Activated CD4-positive, alpha-beta T cell treated with anti-CD3 and anti-CD28 coated beads, Interleukin-2, amount 10 ng/mL, durations not matched to agents 7 days and 5 days (primary cell): Measurements from ENCODE around the gene ZNF862. TPM values are rescaled to one million over a fixed set of nuclear protein-coding genes. Genes with fewer than 3 reads are reported as not detected.

Experiments
- CTCF ChIA-PET: fragments of 350-600 bp; sonication (Branson Sonifier 250); formaldehyde crosslinking; loops from one replicate; lab custom pipeline; 2021; ENCODE audit warnings: antibody characterized with exemption; lab: Charles Lee
- POLR2A ChIA-PET: fragments of 350-600 bp; sonication (Branson Sonifier 250); formaldehyde crosslinking; loops from one replicate; lab custom pipeline; 2021; ENCODE audit warnings: antibody characterized with exemption; lab: Charles Lee
- DNase-seq: peaks from one replicate; pipeline ENCODE4 v3.0.0-alpha.2; 2020
- H3K27ac Mint-ChIP-seq: one replicate; pipeline ENCODE4 v1.8.0; 2021; ENCODE audit warnings: mild to moderate bottlenecking, moderate library complexity, mixed read lengths
- H3K27me3 Mint-ChIP-seq: one replicate; pipeline ENCODE4 v1.8.0; 2021; ENCODE audit warnings: mixed read lengths
- H3K36me3 Mint-ChIP-seq: one replicate; pipeline ENCODE4 v1.8.0; 2021; ENCODE audit warnings: low read depth, mixed read lengths
- H3K4me1 Mint-ChIP-seq: one replicate; pipeline ENCODE4 v1.8.0; 2021; ENCODE audit warnings: mixed read lengths
- H3K4me3 Mint-ChIP-seq: one replicate; pipeline ENCODE4 v1.8.0; 2021; ENCODE audit warnings: mild to moderate bottlenecking, moderate library complexity, mixed read lengths
- H3K9me3 Mint-ChIP-seq: one replicate; pipeline ENCODE4 v1.8.0; 2021; ENCODE audit warnings: mixed read lengths
- total RNA-seq, 2 experiments: library from RNA; stranded (reverse); gene quantifications; one replicate each; pipeline ENCODE4 v1.2.3, GENCODE V29; 2021

ZNF862 gene
- total RNA-seq, 2 experiments from 2014 or later = 31.3 to 35.8 TPM

- no peaks in the 10 kb centered on the region for H3K9me3 Mint-ChIP-seq
Measured at GRCh38 chr7:149821191-149822148, 16.7 kb upstream of the ZNF862 start.

GRCh38 chr7:149822353-149822943 lies 15.7 kb upstream of the ZNF862 start:
- ChIA-PET CTCF (interaction anchor here (0.7 to 1.3 kb wide), 3 partner anchors 12 to 16 kb away, joined by 3 to 5 read pairs (median 3); partner anchors contain the start of gene ZNF862), POLR2A (no interaction called here)
- H3K4me1 Mint-ChIP-seq = no peaks in the 10 kb centered on the region
- H3K27me3 Mint-ChIP-seq = no peaks in the 10 kb centered on the region
- no peaks in the 10 kb centered on the region for H3K36me3 Mint-ChIP-seq
- no peak overlapping the region for H3K4me3 Mint-ChIP-seq
- no peaks in the 10 kb centered on the region for H3K9me3 Mint-ChIP-seq
- peak overlapping the region; percentile 19 for H3K27ac Mint-ChIP-seq
- DNase-seq = no peak

More at GRCh38 chr7:149821191-149822148, 16.7 kb upstream of the ZNF862 start:
- Mint-ChIP-seq H3K27ac (no peak overlapping the region), H3K4me1 (no peaks in the 10 kb centered on the region), H3K27me3 (no peaks in the 10 kb centered on the region), H3K4me3 (peak overlapping the region; percentile 15), H3K36me3 (no peaks in the 10 kb centered on the region)
- ChIA-PET CTCF (no interaction called here), POLR2A (no interaction called here)
- DNase-seq = no peak

GRCh38 chr7:149823191-149823630 lies 15.0 kb upstream of the ZNF862 start:
- no peak for DNase-seq
- CTCF ChIA-PET = interaction anchor here (1.2 to 1.3 kb wide), 2 partner anchors 11 to 15 kb away, joined by 3 to 5 read pairs; partner anchors contain the start of gene ZNF862

GRCh38 chr7:149823631-149824199 lies 14.5 kb upstream of the ZNF862 start:
- Mint-ChIP-seq H3K36me3 (no peaks in the 10 kb centered on the region), H3K4me1 (no peaks in the 10 kb centered on the region), H3K27ac (no peak overlapping the region), H3K9me3 (no peaks in the 10 kb centered on the region), H3K27me3 (no peaks in the 10 kb centered on the region), H3K4me3 (no peak overlapping the region)
- ChIA-PET CTCF (interaction anchor here (1.2 to 1.3 kb wide), 2 partner anchors 11 to 15 kb away, joined by 3 to 5 read pairs; partner anchors contain the start of gene ZNF862), POLR2A (no interaction called here)
- no peak for DNase-seq

More at GRCh38 chr7:149823191-149823630, 15.0 kb upstream of the ZNF862 start:
- Mint-ChIP-seq H3K36me3 (no peaks in the 10 kb centered on the region), H3K27ac (no peak overlapping the region), H3K9me3 (no peaks in the 10 kb centered on the region), H3K4me1 (no peaks in the 10 kb centered on the region), H3K4me3 (no peak overlapping the region), H3K27me3 (no peaks in the 10 kb centered on the region)
- POLR2A ChIA-PET = no interaction called here

- ChIA-PET POLR2A (no interaction called here), CTCF (no interaction called here)
- Mint-ChIP-seq H3K4me1 (no peaks in the 10 kb centered on the region), H3K27me3 (no peaks in the 10 kb centered on the region), H3K9me3 (no peaks in the 10 kb centered on the region), H3K4me3 (no peak overlapping the region), H3K27ac (no peak overlapping the region), H3K36me3 (no peaks in the 10 kb centered on the region)
- no peak for DNase-seq
Measured at GRCh38 chr7:149824301-149824741, 13.9 kb upstream of the ZNF862 start.

GRCh38 chr7:149824748-149825566 lies 13.2 kb upstream of the ZNF862 start:
- no peak for DNase-seq
- ChIA-PET CTCF (no interaction called here), POLR2A (interaction anchor here (0.6 kb wide), 1 partner anchor 985 kb away, joined by 4 read pairs; no protein-coding TSS in a partner anchor)
- H3K36me3 Mint-ChIP-seq = no peaks in the 10 kb centered on the region
- H3K27me3 Mint-ChIP-seq = no peaks in the 10 kb centered on the region
- H3K4me3 Mint-ChIP-seq = no peak overlapping the region
- no peak overlapping the region for H3K27ac Mint-ChIP-seq
- H3K9me3 Mint-ChIP-seq = no peaks in the 10 kb centered on the region
- H3K4me1 Mint-ChIP-seq = no peaks in the 10 kb centered on the region

- POLR2A ChIA-PET = interaction anchor here (0.6 kb wide), 1 partner anchor 984 kb away, joined by 4 read pairs; no protein-coding TSS in a partner anchor
- Mint-ChIP-seq H3K4me1 (no peaks in the 10 kb centered on the region), H3K36me3 (no peaks in the 10 kb centered on the region), H3K9me3 (no peaks in the 10 kb centered on the region), H3K4me3 (no peak overlapping the region), H3K27ac (no peak overlapping the region), H3K27me3 (no peaks in the 10 kb centered on the region)
- no peak for DNase-seq
- CTCF ChIA-PET = interaction anchor here (0.6 kb wide), 1 partner anchor 271 kb away, joined by 3 read pairs; no protein-coding TSS in a partner anchor
Measured at GRCh38 chr7:149825567-149826343, 12.4 kb upstream of the ZNF862 start.

- Mint-ChIP-seq H3K4me3 (no peak overlapping the region), H3K27ac (no peak overlapping the region), H3K9me3 (no peaks in the 10 kb centered on the region), H3K27me3 (no peaks in the 10 kb centered on the region), H3K4me1 (no peaks in the 10 kb centered on the region), H3K36me3 (no peaks in the 10 kb centered on the region)
- ChIA-PET POLR2A (no interaction called here), CTCF (interaction anchor here (0.6 kb wide), 1 partner anchor 271 kb away, joined by 3 read pairs; no protein-coding TSS in a partner anchor)
- DNase-seq = no peak
Measured at GRCh38 chr7:149826344-149827088, 11.7 kb upstream of the ZNF862 start.

GRCh38 chr7:149827089-149827981 lies 10.8 kb upstream of the ZNF862 start:
- POLR2A ChIA-PET = no interaction called here
- Mint-ChIP-seq H3K36me3 (no peaks in the 10 kb centered on the region), H3K4me3 (no peak overlapping the region), H3K9me3 (no peaks in the 10 kb centered on the region), H3K4me1 (no peaks in the 10 kb centered on the region), H3K27me3 (peaks cover 2% of the 10 kb centered on the region), H3K27ac (no peak overlapping the region)
- no peak for DNase-seq
- CTCF ChIA-PET = no interaction called here
